PC-3 (cell line): ENCODE measurements around the gene IL19.

Source experiments
- EZH2 ChIP-seq: fragments of 300-600 bp; sonication (generic); IDR thresholded peaks from one replicate; pipeline ENCODE4 v1.6.1; 2017; ENCODE audit warnings: antibody characterized with exemption, mild to moderate bottlenecking, low read length; ENCODE audit not compliant: unreplicated experiment
- TF ChIP-seq, protein P1 (sequence below): fragments of 300-600 bp; sonication (generic); conservative IDR thresholded peaks from 2 replicates; pipeline ENCODE4 v1.5.1; 2017; ENCODE audit warnings: antibody characterized with exemption, low read depth, mild to moderate bottlenecking, low read length

DNA sequence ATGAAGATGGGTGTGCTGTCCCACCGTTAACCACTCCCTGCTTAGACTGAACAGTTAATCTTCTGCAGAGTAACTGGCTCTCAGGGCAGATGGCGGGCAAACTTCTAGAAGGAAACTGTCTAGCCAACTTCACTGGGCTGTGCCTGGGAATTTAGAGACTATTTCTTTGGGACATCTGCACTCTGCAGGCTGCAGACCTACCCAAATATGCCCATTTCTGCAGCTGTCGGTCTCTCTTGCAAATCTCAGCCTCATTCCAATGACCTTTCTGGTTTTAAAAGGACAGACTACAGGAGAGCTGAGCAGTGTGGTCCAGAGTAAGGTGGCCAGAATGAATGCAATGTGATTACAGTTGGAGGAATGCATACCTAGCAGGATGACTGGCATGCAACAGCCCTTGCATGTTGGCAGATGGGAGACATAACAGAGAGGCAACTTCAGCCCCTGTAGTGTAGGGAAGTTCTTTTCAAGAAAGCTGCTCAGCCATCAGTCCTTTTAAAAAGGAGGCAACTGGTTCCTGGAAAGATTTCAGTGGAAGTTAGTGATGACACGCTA is 68.5 kb downstream of the IL19 start:
- TF ChIP-seq, protein P1, sequence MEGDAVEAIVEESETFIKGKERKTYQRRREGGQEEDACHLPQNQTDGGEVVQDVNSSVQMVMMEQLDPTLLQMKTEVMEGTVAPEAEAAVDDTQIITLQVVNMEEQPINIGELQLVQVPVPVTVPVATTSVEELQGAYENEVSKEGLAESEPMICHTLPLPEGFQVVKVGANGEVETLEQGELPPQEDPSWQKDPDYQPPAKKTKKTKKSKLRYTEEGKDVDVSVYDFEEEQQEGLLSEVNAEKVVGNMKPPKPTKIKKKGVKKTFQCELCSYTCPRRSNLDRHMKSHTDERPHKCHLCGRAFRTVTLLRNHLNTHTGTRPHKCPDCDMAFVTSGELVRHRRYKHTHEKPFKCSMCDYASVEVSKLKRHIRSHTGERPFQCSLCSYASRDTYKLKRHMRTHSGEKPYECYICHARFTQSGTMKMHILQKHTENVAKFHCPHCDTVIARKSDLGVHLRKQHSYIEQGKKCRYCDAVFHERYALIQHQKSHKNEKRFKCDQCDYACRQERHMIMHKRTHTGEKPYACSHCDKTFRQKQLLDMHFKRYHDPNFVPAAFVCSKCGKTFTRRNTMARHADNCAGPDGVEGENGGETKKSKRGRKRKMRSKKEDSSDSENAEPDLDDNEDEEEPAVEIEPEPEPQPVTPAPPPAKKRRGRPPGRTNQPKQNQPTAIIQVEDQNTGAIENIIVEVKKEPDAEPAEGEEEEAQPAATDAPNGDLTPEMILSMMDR: no peak
- no peak for TF ChIP-seq EZH2
